GM12878 (cell line): Measurements from ENCODE around the gene L1CAM. TPM values are rescaled to one million over a fixed set of nuclear protein-coding genes. Genes with fewer than 3 reads are reported as not detected.

Experiments used
- ATAC-seq: fragments of 200-7000 bp; cut with Tn5 transposase; 3 replicates; pipeline ENCODE4 v1.9.1; 2020; ENCODE audit warnings: mild to moderate bottlenecking, moderate library complexity
- BruUV-seq: library from RNA; stranded (reverse); fragments of 400-500 nt; replicated peaks from 2 replicates; lab custom pipeline; 2021; lab: Mats Ljungman, UMichigan
- CTCF ChIA-PET: fragments of 300-600 bp; sonication (Branson Sonifier 250); formaldehyde crosslinking; extraction: SDS; loops from one replicate; lab custom pipeline; 2021; ENCODE audit warnings: inconsistent platforms; lab: Yijun Ruan, JAX
- POLR2A ChIA-PET: fragments of 350-600 bp; formaldehyde crosslinking; extraction: SDS; loops from one replicate; lab custom pipeline; 2021; ENCODE audit warnings: inconsistent platforms; lab: Charles Lee
- RAD21 ChIA-PET: fragments of 300-600 bp; sonication (Branson Sonifier 250); formaldehyde crosslinking; loops from one replicate; lab custom pipeline; 2023; ENCODE audit warnings: antibody characterized with exemption; ENCODE audit not compliant: unreplicated experiment; lab: Charles Lee
- SMC1A ChIA-PET: fragments of 300-600 bp; sonication (Branson Sonifier 250); formaldehyde crosslinking; loops from one replicate; lab custom pipeline; 2023; ENCODE audit not compliant: unreplicated experiment, uncharacterized antibody; lab: Charles Lee
- DNase-seq: peaks from one replicate; pipeline ENCODE4 v3.0.0-alpha.2; 2011; ENCODE audit warnings: low read depth, low spot score
- FAIRE-seq: peaks from 3 replicates; lab custom pipeline; 2011; peaks lifted over from hg19 to GRCh38; lab: Jason Lieb, UNC
- H2AFZ ChIP-seq: 2 replicates; pipeline ENCODE4 v1.6.0; 2011; ENCODE audit warnings: low read depth, low read length, control low read depth; ENCODE audit not compliant: control insufficient read depth
- H3K27ac ChIP-seq: 2 replicates; pipeline ENCODE4 v1.5.1; 2011; ENCODE audit warnings: control low read depth; ENCODE audit not compliant: control insufficient read depth, insufficient read depth
- H3K27me3 ChIP-seq, 2 experiments: replicated peaks in 1 of 2; 2 replicates each; pipeline versions ENCODE4 v1.6.0 to v1.6.1; 2011; ENCODE audit warnings: low read length in 1 of 2; ENCODE audit not compliant: control insufficient read depth in 2 of 2, insufficient read depth in 2 of 2
- H3K36me3 ChIP-seq, 2 experiments: 2 replicates each; pipeline ENCODE4 v1.5.1; 2011; ENCODE audit warnings: low read length in 1 of 2; ENCODE audit not compliant: control insufficient read depth in 2 of 2, insufficient read depth in 2 of 2
- H3K4me1 ChIP-seq: 2 replicates; pipeline ENCODE4 v1.6.1; 2011; ENCODE audit warnings: mild to moderate bottlenecking, low read length, moderate library complexity, mixed read lengths; ENCODE audit not compliant: control insufficient read depth, insufficient read depth
- H3K4me2 ChIP-seq: 2 replicates; pipeline ENCODE4 v1.6.0; 2011; ENCODE audit warnings: control low read depth; ENCODE audit not compliant: control insufficient read depth, insufficient read depth
- H3K4me3 ChIP-seq: fragments of 200-600 bp; sonication (generic); 2 replicates; pipeline ENCODE4 v1.5.1; 2016
- H3K79me2 ChIP-seq: 2 replicates; pipeline ENCODE4 v1.6.0; 2011; ENCODE audit warnings: low read length; ENCODE audit not compliant: control insufficient read depth, insufficient read depth
- H3K9ac ChIP-seq: 2 replicates; pipeline ENCODE4 v1.8.0; 2011; ENCODE audit warnings: low read length, control low read depth, mixed read lengths; ENCODE audit not compliant: control insufficient read depth, insufficient read depth
- H3K9me3 ChIP-seq: replicated peaks from 3 replicates; pipeline ENCODE4 v1.5.1; 2011; ENCODE audit warnings: mild to moderate bottlenecking, low read length; ENCODE audit not compliant: control insufficient read depth, insufficient read depth
- H4K20me1 ChIP-seq: 2 replicates; pipeline ENCODE4 v1.6.0; 2011; ENCODE audit not compliant: control insufficient read depth, insufficient read depth
- DPF2 ChIP-seq: fragments of 450-650 bp; IDR thresholded peaks from 2 replicates; pipeline ENCODE4 v1.6.1; 2017; ENCODE audit warnings: mild to moderate bottlenecking
- E4F1 ChIP-seq: fragments of 450-650 bp; IDR thresholded peaks from 2 replicates; pipeline ENCODE4 v1.6.1; 2018; ENCODE audit warnings: borderline replicate concordance, mild to moderate bottlenecking; ENCODE audit not compliant: partially characterized antibody
- ETV6 ChIP-seq, 2 experiments: fragments of 450-650 bp in 1 of 2; IDR thresholded peaks in 1 of 2; conservative IDR thresholded peaks in 1 of 2; 2 replicates each; pipeline ENCODE4 v1.6.1; 2014; ENCODE audit warnings: antibody characterized with exemption in 1 of 2, borderline replicate concordance in 1 of 2, low read depth in 1 of 2, mild to moderate bottlenecking in 1 of 2, moderate library complexity in 1 of 2
- EZH2 ChIP-seq: IDR thresholded peaks from 2 replicates; pipeline ENCODE4 v1.6.1; 2012; ENCODE audit warnings: low read depth, mild to moderate bottlenecking, control low read depth, inconsistent platforms, low read length, borderline replicate concordance; ENCODE audit not compliant: control insufficient read depth
- FOXM1 ChIP-seq: IDR thresholded peaks from 2 replicates; pipeline ENCODE4 v1.6.1; 2012; ENCODE audit warnings: low read depth, mild to moderate bottlenecking, inconsistent platforms, low read length, moderate library complexity
- GATAD2B ChIP-seq: fragments of 450-650 bp; conservative IDR thresholded peaks from 2 replicates; pipeline ENCODE4 v1.6.1; 2017; ENCODE audit warnings: low read depth, mild to moderate bottlenecking, moderate library complexity
- HDGF ChIP-seq: fragments of 450-650 bp; IDR thresholded peaks from 2 replicates; pipeline ENCODE4 v1.6.1; 2016; ENCODE audit warnings: antibody characterized with exemption
- POLR2A ChIP-seq: IDR thresholded peaks from 2 replicates; pipeline ENCODE4 v1.6.1; 2011; ENCODE audit warnings: low read depth, mild to moderate bottlenecking, low read length
- POLR2AphosphoS2 ChIP-seq: IDR thresholded peaks from 2 replicates; pipeline ENCODE4 v1.6.1; 2011; ENCODE audit warnings: low read depth, mild to moderate bottlenecking, low read length, improper control_type of control experiment, moderate library complexity
- POU2F2 ChIP-seq: IDR thresholded peaks from 3 replicates; pipeline ENCODE4 v1.6.1; 2011; ENCODE audit warnings: low read depth, mild to moderate bottlenecking, low read length, borderline replicate concordance
- SMC3 ChIP-seq: IDR thresholded peaks from 2 replicates; pipeline ENCODE4 v1.6.1; 2011; ENCODE audit warnings: low read length, improper control_type of control experiment, borderline replicate concordance
- SP1 ChIP-seq: IDR thresholded peaks from one replicate; pipeline ENCODE4 v1.6.1; 2011; ENCODE audit warnings: low read depth, low read length
- SPI1 ChIP-seq: IDR thresholded peaks from 2 replicates; pipeline ENCODE4 v1.6.1; 2011; ENCODE audit warnings: low read depth, mild to moderate bottlenecking, low read length, moderate library complexity, borderline replicate concordance; ENCODE audit not compliant: insufficient read depth
- SRF ChIP-seq, 2 experiments: IDR thresholded peaks; 2 replicates each; pipeline ENCODE4 v1.6.1; 2011; ENCODE audit warnings: low read depth in 2 of 2, low read length in 2 of 2, mild to moderate bottlenecking in 1 of 2, moderate library complexity in 1 of 2
- TCF3 ChIP-seq: IDR thresholded peaks from 2 replicates; pipeline ENCODE4 v1.6.1; 2012; ENCODE audit warnings: low read depth, mild to moderate bottlenecking, low read length, borderline replicate concordance; ENCODE audit not compliant: insufficient read depth
- WGBS: methylation state at CpG from one replicate; pipeline ENCODE4 v1.1.6; 2016; ENCODE audit warnings: low lambda C conversion rate; ENCODE audit not compliant: insufficient replicate concordance, insufficient coverage; ENCODE audit errors: missing lambda C conversion rate; 5-methylcytosine and 5-hydroxymethylcytosine counted together
- in situ Hi-C: fragments of 300-500 bp; cut with MboI; formaldehyde crosslinking; loops from 9 replicates; pipeline ENCODE4 v1.14.3; 2018; ENCODE audit warnings: mixed read lengths
- intact Hi-C: fragments of 100-400 bp; cut with micrococcal nuclease; formaldehyde crosslinking; loops from one replicate; pipeline ENCODE4 v1.14.2; 2022; ENCODE audit not compliant: unreplicated experiment
- polyA plus RNA-seq, 11 experiments: library from polyadenylated mRNA; depleted of rRNA in 4 of 11; unstranded in 6 of 11; stranded (reverse) in 5 of 11; fragments of >200 nt; fragmentation: Nextera tagmentation in 4 of 11; fragmentation: Illumina TruSeq in 1 of 11; extraction: Ambion mirVana in 4 of 11; extraction: Trizol in 1 of 11; gene quantifications; 1 replicate in 1 of 11; 2 replicates in 10 of 11; pipeline versions ENCODE4 v1.2.1 to v1.2.3, GENCODE V29; 2011 to 2016; ENCODE audit warnings: inconsistent platforms in 2 of 11, missing spikeins in 2 of 11, low read depth in 1 of 11
- total RNA-seq, 4 experiments: library from RNA; depleted of rRNA in 3 of 4; stranded (reverse); fragments of >200 nt in 3 of 4; fragmentation: Illumina TruSeq in 1 of 4; extraction: Trizol in 1 of 4; gene quantifications; 2 replicates each; pipeline versions ENCODE4 v1.2.1 to v1.2.3, GENCODE V29; 2013 to 2021
- TF ChIP-seq, protein P1 (sequence below): IDR thresholded peaks from 2 replicates; pipeline ENCODE4 v1.6.1; 2011; ENCODE audit warnings: borderline replicate concordance, low read depth, mild to moderate bottlenecking, moderate library complexity, mixed read lengths, low read length; ENCODE audit not compliant: insufficient read depth; ENCODE audit errors: extremely low read length
- TF ChIP-seq, protein P2 (sequence below): IDR thresholded peaks from 2 replicates; pipeline ENCODE4 v1.6.1; 2011; ENCODE audit warnings: low read depth, mild to moderate bottlenecking, low read length, moderate library complexity, borderline replicate concordance; ENCODE audit errors: extremely low read depth
- TF ChIP-seq, protein P3 (sequence below): fragments of 450-650 bp; IDR thresholded peaks from 2 replicates; pipeline ENCODE4 v1.6.1; 2014; ENCODE audit warnings: mild to moderate bottlenecking

Gene L1CAM
- total and polyA plus RNA-seq, 10 of the 15 experiments (the other 5 are each of a cell fraction or from before 2014, with no cell fraction given) = 0.01 to 0.64 (median 0.09) TPM; not detected in 5

- no peak for ATAC-seq
- Histone ChIP-seq H3K36me3 (no peaks in the 10 kb centered on the region), H2AFZ (no peak overlapping the region), H3K27ac (no peak overlapping the region), H3K4me2 (no peak overlapping the region), H3K27me3 (no peaks in the 10 kb centered on the region; a peak in 1 of 4 replicates), H3K4me1 (no peaks in the 10 kb centered on the region), H3K79me2 (no peaks in the 10 kb centered on the region), H3K4me3 (no peak overlapping the region), H3K9ac (no peak overlapping the region), H4K20me1 (no peaks in the 10 kb centered on the region), H3K9me3 (no peaks in the 10 kb centered on the region; the same call in 2 of the 3 replicates)
- intact Hi-C loops = no loop called here
- ChIA-PET POLR2A (no interaction called here), CTCF (no interaction called here), RAD21 (no interaction called here), SMC1A (no interaction called here)
- 17% methylated on average over 6 of the region's 6 CpGs for WGBS
- in situ Hi-C loops = no loop called here
- TF ChIP-seq POLR2AphosphoS2 (no peak), SMC3 (no peak), SPI1 (no peak), SP1 (no peak), EZH2 (no peak), DPF2 (no peak), GATAD2B (no peak), FOXM1 (no peak), SRF (IDR thresholded peaks at IDR 0.05; ENCODE audit: low read depth in 2 of 2, low read length in 2 of 2) (no peak), ETV6 (conservative IDR thresholded peaks at IDR 0.05 in 1 of 2, IDR thresholded peaks at IDR 0.05 in 1 of 2; ENCODE audit: borderline replicate concordance in 1 of 2, low read depth in 1 of 2) (no peak), POLR2A (no peak), POU2F2 (no peak), HDGF (no peak), TCF3 (no peak), E4F1 (no peak)
- TF ChIP-seq, protein P1, sequence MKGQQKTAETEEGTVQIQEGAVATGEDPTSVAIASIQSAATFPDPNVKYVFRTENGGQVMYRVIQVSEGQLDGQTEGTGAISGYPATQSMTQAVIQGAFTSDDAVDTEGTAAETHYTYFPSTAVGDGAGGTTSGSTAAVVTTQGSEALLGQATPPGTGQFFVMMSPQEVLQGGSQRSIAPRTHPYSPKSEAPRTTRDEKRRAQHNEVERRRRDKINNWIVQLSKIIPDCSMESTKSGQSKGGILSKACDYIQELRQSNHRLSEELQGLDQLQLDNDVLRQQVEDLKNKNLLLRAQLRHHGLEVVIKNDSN = no peak
- TF ChIP-seq, protein P2, sequence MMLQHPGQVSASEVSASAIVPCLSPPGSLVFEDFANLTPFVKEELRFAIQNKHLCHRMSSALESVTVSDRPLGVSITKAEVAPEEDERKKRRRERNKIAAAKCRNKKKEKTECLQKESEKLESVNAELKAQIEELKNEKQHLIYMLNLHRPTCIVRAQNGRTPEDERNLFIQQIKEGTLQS = no peak
- TF ChIP-seq, protein P3, sequence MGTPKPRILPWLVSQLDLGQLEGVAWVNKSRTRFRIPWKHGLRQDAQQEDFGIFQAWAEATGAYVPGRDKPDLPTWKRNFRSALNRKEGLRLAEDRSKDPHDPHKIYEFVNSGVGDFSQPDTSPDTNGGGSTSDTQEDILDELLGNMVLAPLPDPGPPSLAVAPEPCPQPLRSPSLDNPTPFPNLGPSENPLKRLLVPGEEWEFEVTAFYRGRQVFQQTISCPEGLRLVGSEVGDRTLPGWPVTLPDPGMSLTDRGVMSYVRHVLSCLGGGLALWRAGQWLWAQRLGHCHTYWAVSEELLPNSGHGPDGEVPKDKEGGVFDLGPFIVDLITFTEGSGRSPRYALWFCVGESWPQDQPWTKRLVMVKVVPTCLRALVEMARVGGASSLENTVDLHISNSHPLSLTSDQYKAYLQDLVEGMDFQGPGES = no peak
- no peak for DNase-seq
- FAIRE-seq = no peak
- no TSS peak for BruUV-seq
Observed at GRCh38 chrX:153845195-153845594, 40.8 kb downstream of the L1CAM start.
